ENCODE measurements around the gene MRPS18B. TPM values are rescaled to one million over a fixed set of nuclear protein-coding genes. Genes with fewer than 3 reads are reported as not detected.
A peak's percentile ranks its signal among the peaks of the same experiment; 100 is the strongest.

The MRPS18B gene
- total and polyA plus RNA-seq, 4 donors: 24.9 to 81.5 (median 53.6) TPM

DNA sequence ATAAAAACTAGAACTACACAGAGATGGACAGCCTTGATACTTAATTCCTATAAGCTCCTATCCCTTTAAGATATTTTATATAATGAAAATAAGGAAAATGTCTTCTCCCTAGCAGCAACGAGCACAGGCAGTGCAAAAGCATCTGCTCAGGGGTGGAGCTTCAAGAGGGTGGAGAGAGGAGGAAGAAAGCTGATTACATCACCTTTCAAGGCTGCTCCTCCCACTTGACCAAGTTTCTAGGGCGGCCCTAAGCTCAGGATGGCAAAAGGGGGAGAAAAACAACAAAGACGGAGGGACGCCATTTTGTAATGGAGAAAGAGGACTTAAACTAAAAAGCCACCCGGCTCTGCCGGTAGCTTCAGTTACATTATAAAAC lies 2.8 kb upstream of the MRPS18B start:
- TF ChIP-seq CTCF (IDR thresholded peaks at IDR 0.05; ENCODE audit: control extremely low read depth, extremely low read depth): no peak
- WGBS, 2 donors: 1% methylated on average over 6 of the region's 6 CpGs
- Histone ChIP-seq H3K9ac (ENCODE audit: insufficient read depth in 1 of 2, low read length in 2 of 2) (peak overlapping the region; percentile 100), H3K36me3 (ENCODE audit: control insufficient read depth in 4 of 4, insufficient read depth in 4 of 4, low read length in 4 of 4) (peaks cover 3 to 23% (median 12%) of the 10 kb centered on the region in 4 donors), H3K4me3 (no peak overlapping the region), H3K9me3 (ENCODE audit: control insufficient read depth in 4 of 4, insufficient read depth in 3 of 4, low read length in 3 of 4) (no peaks in the 10 kb centered on the region), H3K27me3 (ENCODE audit: control insufficient read depth in 3 of 3, insufficient read depth in 3 of 3, low read length in 2 of 3) (no peaks in the 10 kb centered on the region), H3K4me1 (ENCODE audit: control insufficient read depth in 5 of 5, insufficient read depth in 5 of 5, low read length in 5 of 5) (peaks cover 0 to 40% (median 25%) of the 10 kb centered on the region in 5 donors), H3K27ac (ENCODE audit: low read depth in 1 of 2, low read length in 1 of 2) (peak overlapping the region; percentile 20 to 100)
- DNase-seq (peak; percentile 95 to 100 (median 99)), ATAC-seq (ENCODE audit: insufficient read depth, low FRiP score) (peak; percentile 56)

DNA sequence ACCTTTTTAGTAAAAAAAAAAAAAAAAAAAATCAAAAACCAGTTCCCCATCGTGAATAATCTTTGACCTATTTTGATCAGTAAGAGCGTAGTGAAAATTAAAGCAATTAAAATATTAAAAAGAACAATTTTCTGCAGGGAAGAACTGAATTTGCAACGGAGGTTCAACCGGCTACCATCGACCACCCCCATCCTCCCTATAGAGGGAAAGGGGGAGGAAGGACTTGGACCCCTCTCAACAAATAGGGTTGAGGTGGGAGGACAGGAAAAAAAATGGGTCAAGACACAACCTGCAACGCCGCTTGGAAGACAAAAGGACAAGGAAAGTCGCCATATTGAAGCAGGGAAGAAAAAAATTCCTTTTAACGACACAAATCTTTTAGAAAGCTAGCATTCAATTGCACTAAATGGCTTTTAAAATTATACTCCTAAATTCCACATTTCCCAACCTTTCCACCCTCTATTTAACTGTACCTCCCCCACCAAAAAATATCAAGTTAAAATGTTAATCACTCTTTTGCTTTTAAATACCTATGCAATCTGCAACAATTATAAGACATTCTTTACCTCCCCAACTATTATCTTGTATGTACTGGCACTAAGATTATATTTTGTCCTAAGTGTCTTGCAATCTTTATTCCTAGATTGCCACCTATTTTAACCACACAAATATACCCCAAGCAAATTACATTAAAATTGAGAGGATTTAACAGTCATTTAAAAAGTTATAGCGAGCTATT lies 2.3 kb upstream of the MRPS18B start:
- H3K9me3 ChIP-seq (ENCODE audit: control insufficient read depth in 4 of 4, insufficient read depth in 3 of 4, low read length in 3 of 4): no peaks in the 10 kb centered on the region
- ATAC-seq (ENCODE audit: insufficient read depth, low FRiP score) (no peak), DNase-seq (peak; percentile 84 to 96 (median 95))
- H3K4me3 ChIP-seq: peak overlapping the region; percentile 79
- peaks cover 0 to 40% (median 20%) of the 10 kb centered on the region in 5 donors for H3K4me1 ChIP-seq (ENCODE audit: control insufficient read depth in 5 of 5, insufficient read depth in 5 of 5, low read length in 5 of 5)
- peak overlapping the region; percentile 100 for H3K9ac ChIP-seq (ENCODE audit: insufficient read depth in 1 of 2, low read length in 2 of 2)
- peaks cover 3 to 23% (median 12%) of the 10 kb centered on the region in 4 donors for H3K36me3 ChIP-seq (ENCODE audit: control insufficient read depth in 4 of 4, insufficient read depth in 4 of 4, low read length in 4 of 4)
- TF ChIP-seq CTCF (IDR thresholded peaks at IDR 0.05; ENCODE audit: control extremely low read depth, extremely low read depth): no peak
- peak overlapping the region; percentile 99 to 100 for H3K27ac ChIP-seq (ENCODE audit: low read depth in 1 of 2, low read length in 1 of 2)
- no peaks in the 10 kb centered on the region for H3K27me3 ChIP-seq (ENCODE audit: control insufficient read depth in 3 of 3, insufficient read depth in 3 of 3, low read length in 2 of 3)
- 0% methylated on average over 10 of the region's 10 CpGs for WGBS, 2 donors

GRCh38 chr6:30615958-30616810 lies 1.5 kb upstream of the MRPS18B start:
- Histone ChIP-seq H3K27me3 (ENCODE audit: control insufficient read depth in 3 of 3, insufficient read depth in 3 of 3, low read length in 2 of 3) (no peaks in the 10 kb centered on the region), H3K9me3 (ENCODE audit: control insufficient read depth in 4 of 4, insufficient read depth in 3 of 4, low read length in 3 of 4) (no peaks in the 10 kb centered on the region), H3K27ac (ENCODE audit: low read depth in 1 of 2, low read length in 1 of 2) (peak overlapping the region; percentile 98 to 100), H3K4me3 (peak overlapping the region; percentile 79), H3K4me1 (ENCODE audit: control insufficient read depth in 5 of 5, insufficient read depth in 5 of 5, low read length in 5 of 5) (peaks cover 0 to 40% (median 16%) of the 10 kb centered on the region in 5 donors), H3K9ac (ENCODE audit: insufficient read depth in 1 of 2, low read length in 2 of 2) (peak overlapping the region; percentile 100), H3K36me3 (ENCODE audit: control insufficient read depth in 4 of 4, insufficient read depth in 4 of 4, low read length in 4 of 4) (peaks cover 3 to 25% (median 12%) of the 10 kb centered on the region in 4 donors)
- WGBS, 2 donors: 0% methylated on average over 10 of the region's 10 CpGs
- ATAC-seq (ENCODE audit: insufficient read depth, low FRiP score) (no peak), DNase-seq (peak; percentile 57 to 79 (median 79))
- no peak for TF ChIP-seq CTCF (IDR thresholded peaks at IDR 0.05; ENCODE audit: control extremely low read depth, extremely low read depth)

All from lung (tissue), 12 donors.